ENCODE measurements around the gene CRIP2.

The CRIP2 gene, protein sequence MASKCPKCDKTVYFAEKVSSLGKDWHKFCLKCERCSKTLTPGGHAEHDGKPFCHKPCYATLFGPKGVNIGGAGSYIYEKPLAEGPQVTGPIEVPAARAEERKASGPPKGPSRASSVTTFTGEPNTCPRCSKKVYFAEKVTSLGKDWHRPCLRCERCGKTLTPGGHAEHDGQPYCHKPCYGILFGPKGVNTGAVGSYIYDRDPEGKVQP

DNA sequence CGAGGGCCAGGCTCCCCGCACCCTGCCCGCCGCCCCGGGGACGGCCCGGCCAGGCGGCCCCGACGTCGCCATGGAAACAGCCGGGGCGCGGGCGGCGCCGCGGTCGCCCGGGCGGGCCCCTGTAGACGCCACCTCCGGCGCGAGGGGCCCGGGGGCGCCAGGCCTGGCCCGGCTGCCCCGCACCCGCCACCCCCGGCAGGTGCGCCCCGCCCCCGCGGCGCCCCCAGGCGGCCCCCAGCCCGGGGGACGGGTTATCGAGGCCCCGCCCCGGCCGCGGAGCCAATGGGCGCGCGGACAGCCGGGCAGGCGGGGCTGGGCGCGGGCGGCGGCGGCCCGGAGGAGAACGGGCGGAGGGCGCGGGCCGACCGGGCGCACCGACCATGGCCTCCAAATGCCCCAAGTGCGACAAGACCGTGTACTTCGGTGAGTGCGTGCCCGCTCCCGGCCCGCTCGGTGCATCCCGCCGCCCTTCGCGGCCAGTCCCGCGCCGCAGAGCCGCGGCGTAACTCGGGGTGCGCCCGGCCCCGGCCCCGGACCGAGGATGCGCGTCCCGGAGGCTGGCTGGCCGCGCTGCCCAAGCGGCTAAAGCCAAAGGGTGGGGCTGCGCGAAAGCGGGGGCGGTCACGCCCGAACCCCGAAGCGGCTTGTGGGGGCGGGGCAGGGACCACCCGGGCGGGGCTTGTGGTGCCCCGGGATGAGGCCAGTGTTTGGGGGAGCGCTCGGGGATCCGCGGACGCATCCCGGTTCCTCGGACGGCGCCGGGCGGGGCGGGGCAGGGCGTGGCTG, at the start of gene CRIP2:
CRIP2 (plus strand) TSS at position 339 of the 786 bp plus-strand sequence; CDS start at position 381, 42 bp downstream.
- peak; percentile 51 for DNase-seq (ENCODE audit: low spot score)

DNA sequence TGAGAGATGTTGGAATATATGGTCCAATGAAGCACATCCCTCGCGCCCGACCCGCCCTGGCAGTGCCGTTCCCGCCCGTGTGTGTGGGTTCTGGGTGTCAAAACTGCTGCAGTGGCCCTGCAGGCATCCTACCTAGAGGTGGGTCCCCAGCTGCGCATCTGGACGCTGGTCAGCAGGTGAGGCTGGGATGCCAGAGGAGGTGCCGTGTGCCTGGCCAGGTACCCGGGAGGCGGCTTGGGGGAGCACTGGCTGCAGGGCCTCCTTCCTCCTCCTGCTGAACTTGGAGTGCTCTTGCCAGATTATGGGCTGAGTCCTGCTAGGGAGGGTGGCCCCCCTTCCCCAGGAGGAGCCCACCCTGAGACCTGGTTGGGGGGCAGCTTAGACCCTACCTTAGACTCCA, 49.8 kb upstream of the CRIP2 start:
- DNase-seq (ENCODE audit: low spot score), result no peak

DNA sequence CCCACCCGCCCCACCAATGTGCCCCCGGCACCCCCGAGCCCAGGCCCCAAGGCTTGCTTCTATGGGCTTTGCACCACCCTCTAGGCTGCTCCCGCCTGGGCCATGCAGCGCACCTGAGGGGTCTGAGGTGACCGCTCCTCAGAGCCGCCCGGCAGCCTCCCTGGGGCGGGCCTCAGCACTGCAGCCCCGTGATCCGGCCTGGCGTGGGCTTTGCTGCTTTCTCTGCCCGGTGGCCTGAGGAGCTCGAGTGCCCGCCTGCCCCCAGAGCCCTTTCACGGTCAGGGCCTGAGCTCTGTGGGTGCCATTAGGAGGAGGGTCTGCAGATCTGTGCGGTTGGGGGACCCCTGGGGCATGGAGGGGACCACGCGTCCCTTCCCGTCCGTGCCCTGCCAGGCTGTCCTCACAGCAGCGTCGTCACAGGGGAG, 48.8 kb upstream of the CRIP2 start:
- DNase-seq (ENCODE audit: low spot score), result no peak

DNA sequence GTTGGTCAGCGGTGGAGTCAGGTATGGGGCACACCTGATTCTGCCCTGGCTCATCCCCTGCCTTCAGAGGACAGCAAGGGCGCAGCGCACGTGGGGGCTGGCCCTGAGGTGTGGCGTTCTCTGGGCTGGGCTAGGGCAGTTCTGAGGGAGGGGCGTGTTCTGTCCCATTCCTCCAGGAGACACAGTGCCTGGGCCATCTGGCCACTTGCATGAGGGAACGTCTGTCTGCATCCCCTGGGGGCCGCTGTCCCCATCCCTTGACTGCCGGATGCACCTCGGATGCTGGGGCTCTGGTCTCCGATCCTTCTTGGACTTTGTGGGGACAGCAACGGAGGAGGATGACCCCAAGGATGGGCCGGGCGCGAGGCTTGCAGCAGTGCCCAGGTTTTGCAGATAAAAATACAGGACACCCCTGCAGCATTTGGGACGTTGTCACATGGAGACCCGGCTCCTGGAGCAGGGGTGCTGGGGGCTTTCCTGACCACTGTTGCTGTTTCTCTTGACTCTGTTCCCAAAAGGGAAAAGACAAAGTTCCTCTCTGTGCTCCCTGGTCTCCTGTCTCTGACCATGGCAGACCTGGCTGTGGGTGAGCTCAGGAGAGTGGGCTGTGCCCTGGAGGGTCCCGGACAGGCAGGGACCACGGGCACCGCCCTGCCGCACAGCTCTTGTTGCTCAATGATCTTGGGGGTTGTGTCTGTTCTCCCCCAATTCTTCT, 48.0 kb upstream of the CRIP2 start:
- DNase-seq (ENCODE audit: low spot score), result no peak

DNA sequence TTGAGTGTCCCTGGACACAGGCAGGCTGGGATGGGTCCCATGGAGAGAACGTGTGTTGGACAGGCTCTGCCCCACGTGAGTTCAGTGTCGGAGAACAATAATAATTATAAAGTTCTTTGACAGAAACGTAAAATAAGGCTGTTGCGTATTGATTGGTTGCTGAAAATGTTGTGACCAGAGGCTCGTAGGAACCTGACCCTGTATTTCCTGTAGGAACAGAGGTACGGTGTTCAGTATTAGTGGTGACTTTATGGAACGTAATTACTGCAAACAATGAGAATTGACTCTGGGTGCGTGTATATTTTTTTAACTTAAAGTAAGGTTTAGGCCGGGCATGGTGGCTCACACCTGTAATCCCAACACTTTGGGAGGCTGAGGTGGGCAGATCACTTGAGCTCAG, 47.2 kb upstream of the CRIP2 start:
- no peak for DNase-seq (ENCODE audit: low spot score)

DNA sequence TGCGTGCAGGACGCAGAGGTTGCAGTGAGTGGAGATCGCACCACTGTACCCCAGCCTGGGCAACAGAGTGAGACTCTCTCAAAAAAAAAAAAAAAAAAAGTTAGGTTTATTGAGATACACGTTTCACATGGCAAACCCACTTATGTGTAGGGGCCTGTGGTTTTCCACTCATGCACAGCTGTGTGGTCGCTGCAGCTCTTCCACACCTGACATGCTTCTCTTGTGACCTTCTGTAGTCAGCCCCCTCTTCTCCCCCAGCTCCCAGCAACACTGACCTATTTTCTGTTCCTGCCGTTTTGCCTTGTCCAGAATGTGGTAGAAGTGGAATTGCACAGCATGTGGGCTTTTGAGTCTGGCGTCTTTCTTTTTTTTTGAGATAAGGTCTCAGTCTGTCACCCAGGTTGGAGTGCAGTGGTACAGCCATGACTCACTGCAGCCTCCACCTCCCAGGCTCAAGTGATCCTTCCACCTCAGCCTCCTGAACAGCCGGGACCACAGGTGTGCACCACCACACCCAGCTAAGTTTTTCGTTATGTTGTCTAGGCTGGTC, 46.6 kb upstream of the CRIP2 start:
- DNase-seq (ENCODE audit: low spot score), result no peak

DNA sequence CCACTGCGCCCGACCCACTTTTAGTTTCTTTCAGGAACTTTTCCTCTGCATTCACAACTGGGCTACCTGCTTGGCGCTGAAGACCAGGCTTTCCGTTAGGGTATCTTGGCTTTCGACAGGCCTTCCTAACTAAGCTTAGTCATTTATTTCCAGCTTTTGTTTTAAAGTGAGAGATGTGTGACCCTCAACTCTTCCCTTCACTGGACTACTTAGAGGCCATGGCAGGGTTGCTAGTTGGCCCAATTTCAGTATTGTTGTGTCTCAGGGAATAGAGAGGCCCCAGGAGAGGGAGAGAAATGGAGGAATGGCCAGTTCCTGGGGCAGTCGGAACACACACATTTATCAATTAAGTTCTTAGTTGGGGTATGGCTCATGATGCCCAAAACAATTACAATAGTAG, 44.6 kb upstream of the CRIP2 start:
- DNase-seq (ENCODE audit: low spot score), result no peak

DNA sequence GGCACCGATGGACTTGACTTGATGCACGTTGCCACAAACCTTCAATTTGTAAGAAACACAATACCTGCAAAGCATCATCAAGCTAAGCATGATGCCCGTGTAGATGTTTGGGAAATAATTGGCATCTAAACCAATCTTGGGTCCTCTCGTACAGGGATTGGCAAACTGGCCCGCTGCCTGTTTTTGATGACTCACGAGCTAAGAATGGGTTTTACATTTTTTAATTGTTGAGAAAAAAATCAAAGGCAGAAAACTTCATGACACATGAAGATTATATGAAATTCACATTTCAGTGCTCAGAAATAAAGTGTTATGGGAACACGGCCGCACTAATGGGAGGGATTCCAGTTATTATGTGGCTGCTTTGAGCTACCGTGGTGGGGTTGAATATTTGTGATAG, 44.1 kb upstream of the CRIP2 start:
- DNase-seq (ENCODE audit: low spot score), result no peak

DNA sequence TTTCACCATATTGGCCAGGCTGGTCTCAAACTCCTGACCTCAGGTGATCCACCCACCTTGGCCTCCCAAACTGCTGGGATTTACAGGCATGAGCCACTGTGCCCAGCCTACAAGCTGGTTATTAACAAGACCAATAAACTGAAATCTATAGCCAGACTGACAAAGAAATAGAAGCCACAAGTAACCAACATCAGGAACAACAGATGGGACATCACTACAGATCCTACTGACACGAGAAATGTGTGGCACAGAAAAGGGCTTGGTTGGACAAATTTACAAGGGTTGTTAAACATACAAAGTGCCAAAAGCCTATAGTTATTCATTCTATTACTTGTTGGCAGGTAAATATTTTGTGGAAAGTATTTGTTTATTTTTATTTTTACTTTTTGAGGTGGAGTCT, 43.4 kb upstream of the CRIP2 start:
- no peak for DNase-seq (ENCODE audit: low spot score)

DNA sequence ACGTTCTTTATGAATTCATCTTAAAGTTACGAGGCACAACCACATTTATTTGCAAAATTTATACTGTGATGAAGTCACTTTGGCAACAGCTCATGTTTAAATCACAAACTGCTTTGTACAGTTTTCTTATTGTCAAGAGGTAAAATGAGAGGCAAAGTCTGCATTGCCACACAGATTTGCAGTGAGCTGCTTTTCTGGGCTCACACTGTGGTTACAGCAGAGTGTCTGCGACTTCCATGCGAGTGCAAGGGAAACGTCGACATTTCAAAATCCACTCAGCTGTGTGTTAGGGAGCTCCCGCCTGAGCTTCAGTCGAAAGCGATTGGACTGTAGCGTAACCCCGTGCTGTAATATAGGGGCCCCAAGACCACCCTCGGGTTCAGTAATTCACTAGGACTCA, 42.0 kb upstream of the CRIP2 start:
- DNase-seq (ENCODE audit: low spot score), result no peak

DNA sequence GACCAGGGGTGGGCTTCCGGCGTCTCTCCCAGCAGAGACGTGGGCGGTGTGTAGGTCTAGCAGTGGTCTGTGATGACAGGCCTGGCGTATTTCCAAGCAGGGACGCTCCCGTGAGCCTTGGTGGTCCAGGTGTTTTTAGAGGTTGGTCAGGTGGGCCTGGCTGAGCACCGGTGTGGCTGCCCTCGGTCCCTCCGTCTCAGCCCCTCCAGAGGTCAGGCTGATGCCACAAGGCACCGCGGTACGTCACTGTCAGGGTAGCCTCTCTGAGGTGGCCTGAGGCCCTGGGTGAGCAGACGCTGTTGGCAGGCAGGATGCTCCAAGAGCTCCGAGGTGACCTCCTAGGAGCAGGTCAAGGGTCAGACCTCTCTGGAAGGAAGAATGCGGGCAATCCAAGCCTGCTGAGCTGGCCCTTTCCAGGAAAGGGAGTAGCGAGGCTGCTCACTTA, 41.4 kb upstream of the CRIP2 start:
- no peak for DNase-seq (ENCODE audit: low spot score)

DNA sequence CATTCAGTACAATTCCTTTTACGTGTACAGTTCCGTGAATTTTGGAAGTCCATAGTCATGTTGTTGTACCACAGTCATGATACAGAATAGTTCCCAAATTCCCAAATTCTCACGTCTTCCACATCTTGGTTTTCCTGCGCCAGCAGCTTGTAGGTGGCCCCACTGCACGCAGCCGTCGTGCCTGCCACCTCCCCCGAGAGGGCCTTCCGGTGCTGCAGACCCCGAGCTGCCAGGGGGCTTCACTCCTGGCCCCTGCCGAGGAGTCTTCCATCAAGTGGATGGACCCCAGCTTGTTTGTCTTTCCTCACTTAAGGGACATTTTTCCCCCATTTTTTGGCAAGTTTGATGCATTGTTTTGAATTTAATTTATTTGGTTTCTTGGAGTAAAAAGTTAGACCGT, 38.2 kb upstream of the CRIP2 start:
- no peak for DNase-seq (ENCODE audit: low spot score)

DNA sequence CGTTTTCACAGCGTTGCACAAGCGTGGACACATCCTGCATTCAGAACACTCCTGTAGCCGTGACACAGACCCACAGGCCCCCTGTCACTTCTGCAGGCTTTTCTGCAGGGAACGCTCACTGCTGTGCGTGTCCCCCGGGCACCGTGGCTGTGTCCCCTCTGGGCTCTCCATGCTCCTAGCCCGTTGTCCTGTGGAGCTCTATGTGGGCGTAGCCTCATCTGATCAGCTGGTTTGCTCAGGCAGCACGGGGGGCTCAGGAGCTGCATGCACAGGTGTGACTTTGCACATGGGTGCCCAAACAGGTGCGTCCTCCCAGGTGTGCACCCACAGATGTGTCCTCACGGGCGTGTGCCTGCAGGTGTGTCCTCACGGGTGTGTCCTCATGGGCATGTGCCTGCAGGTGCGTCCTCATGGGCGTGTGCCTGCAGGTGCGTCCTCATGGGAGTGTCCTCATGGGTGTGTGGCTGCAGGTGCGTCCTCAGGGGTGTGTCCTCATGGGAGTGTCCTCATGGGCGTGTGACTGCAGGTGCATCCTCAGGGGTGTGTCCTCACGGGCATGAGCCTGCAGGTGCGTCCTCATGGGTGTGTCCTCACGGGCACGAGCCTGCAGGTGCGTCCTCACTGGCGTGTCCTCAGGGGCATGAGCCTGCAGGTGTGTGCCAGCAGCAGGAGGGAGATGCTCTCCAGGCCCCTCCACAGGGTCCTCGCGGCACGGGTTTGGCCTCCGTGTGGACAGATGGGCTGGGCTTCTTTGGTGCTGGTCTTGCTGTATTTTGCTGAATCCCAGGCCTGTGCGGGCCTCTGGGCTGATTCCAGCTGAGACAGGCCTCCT, 37.5 kb upstream of the CRIP2 start:
- DNase-seq (ENCODE audit: low spot score), result no peak

DNA sequence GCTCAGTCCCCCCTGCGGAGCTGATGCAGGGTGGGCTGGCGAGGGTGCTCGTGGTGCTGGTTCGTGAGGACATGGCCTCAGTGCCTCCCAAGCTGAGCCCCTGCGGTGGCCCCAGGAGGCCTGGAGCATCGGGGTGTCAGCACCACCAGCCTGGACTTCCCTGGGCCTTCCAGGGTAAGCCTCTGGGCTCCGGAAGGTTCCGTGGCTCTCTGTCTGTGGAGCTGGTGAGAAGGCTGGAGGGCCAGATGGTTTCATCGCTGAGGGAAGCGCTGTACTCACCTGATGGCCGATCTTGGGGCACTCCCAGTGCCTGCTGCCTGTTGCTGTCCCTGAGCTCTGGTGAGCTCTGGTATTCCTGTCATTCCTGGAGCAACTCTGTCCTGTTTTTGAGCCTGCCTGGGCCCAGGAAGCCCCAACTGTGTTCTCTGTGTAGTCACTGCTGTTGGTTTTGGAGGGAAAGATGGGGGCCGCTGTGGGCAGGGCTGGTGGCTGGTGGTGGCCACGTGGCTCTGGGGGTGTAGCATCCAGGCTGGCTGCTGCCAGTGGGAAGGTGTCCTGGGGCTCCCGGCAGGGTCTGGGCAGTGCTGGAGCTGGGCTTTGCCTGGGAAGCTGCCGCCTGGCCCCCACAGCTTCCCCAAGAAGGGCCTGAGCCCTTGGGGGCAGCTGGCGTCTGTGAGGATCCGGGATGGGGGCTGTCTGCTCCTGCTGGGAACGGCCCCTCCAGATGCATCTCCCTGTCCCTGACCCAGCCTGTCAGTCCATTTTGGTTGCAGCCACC, 36.7 kb upstream of the CRIP2 start:
- no peak for DNase-seq (ENCODE audit: low spot score)

DNA sequence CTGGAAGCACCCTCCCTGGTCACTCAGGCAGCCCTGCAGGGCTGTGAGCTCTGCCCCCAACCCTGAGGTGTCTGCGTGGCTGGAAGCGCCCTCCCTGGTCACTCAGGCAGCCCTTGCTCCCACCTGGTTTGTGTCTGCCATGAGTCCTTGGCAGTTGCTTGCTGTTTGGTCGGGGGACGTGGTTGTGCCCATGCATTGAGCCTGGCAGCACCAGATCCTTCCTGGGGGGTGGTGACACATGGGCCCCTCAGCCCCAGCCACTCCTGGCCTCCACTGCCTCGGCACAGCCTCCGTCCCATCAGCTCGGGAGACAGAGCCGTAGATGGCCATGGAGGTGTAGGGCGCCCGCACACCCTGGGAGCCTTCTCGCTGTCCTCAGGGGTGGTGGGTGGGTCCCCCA, 35.4 kb upstream of the CRIP2 start:
- DNase-seq (ENCODE audit: low spot score), result no peak

DNA sequence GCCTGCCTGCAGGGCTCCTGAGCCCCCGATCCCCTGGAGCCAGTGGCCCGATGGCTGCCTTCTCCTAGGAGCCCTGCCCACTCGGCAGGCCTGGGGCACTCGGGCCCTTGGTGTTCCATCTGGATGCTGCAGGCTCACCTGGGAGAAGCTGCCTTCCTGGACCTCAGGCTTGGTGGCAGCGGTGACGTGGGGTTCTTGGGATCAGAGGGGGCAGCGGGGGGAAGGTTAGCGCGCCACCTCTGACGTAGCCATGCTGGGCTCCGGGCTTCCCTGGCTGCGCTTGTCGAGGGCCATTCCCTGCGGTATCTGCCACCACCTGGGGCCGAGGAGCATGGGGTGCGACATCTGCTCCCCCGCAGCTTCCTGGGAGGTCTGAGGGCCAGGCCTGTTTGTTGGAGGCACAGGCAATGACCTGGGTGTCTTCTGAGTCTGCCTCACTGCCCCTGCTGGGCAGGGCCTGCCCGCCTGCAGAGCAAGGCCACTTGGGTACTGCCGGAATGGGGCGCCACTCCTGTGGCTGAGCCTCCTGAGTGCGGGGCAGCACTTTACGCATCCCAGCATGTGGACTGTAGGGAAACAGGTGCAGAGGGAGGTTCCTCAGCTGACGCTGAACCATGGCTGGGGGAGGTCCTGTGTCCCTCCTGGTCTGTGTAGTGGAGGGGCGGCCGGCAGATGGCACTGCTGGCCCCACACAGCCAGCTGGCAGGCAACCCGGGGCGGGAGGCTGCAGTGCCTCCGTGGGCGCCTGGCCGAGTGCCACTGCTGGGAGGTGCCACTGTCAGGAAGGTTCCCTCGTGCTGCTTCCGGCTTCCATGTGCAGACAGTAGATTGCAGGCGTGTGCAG, 34.7 kb upstream of the CRIP2 start:
- peak; percentile 57 for DNase-seq (ENCODE audit: low spot score)

DNA sequence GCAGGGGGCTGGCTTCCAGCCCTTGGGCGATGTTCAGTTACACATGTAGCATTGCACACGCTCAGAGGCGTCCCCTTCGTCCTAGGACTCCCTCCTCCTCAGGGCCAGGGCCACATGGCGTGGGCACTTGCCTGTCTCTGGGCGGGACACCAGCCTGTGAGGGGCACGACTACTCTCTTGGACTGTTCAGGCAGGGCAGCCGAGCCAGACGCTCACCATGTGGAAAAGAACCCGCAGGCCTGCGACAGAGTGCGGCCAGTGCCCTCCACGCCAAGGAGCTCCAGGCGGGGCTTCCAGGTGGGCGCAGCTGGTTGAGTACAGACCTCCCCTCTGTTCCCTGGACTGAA, 34.1 kb upstream of the CRIP2 start:
- no peak for DNase-seq (ENCODE audit: low spot score)

DNA sequence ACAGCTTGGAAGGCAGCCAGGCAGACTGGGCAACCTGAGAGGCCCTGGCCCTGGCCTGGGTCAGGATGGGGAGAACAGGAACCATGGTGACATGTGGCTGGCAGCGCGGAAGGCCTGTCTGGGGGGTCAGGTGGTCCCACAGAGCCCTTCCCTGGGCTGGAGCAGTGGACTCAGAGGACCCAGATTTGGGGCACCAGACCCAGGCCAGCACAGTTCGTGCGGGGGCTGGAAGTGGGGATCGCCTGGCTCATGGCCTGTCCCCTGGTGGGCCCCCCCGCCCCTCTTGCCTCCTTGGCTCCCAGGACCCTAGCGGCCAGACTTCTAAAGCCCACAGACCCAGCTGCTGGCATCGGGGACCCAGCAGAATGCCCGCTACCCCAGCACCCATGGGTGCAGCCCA, 33.6 kb upstream of the CRIP2 start:
- no peak for DNase-seq (ENCODE audit: low spot score)

DNA sequence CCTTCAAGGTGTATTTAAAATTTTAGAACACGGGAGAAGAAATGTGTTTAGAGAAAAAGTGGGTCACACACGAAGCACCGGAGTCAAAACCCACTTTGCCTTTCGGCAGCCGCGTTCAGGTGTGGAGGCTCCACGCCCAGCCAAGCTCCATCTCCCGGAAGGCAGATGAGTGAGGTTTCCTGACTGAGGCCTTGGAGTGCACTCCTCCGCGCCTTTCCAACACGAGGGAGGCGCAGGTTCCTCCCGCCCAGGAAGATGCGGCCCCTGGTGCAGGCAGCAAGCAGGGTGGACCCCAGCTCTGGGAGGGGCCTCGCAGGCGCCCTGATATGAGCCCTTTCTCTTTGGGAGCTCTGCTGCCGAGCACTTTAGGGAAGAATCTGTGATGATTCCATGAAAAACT, 32.5 kb upstream of the CRIP2 start:
- no peak for DNase-seq (ENCODE audit: low spot score)

DNA sequence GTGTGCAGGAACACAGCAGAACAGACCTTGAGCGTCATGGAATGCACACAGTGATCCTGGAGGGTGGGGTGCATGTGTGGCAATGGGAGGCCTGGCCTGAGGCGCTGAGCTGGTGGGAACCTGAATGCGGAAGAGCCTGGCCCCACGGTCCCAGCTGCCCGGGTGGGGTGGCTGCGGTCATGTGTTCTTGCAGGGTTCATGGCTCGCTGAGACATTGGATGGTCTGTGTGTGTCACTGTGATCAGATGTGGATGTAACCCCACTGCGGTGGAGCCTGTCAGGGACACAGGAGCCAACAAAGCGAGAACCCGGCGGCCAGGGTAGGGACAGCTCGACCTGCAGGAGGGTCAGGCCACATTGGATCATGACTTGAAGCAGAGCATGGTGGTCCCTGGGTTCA, 31.8 kb upstream of the CRIP2 start:
- no peak for DNase-seq (ENCODE audit: low spot score)

All from hematopoietic multipotent progenitor cell treated with erythropoietin and hydrocortisone succinate and interleukin-3 and kit ligand, for 17 days (in vitro differentiated cells).